Neural progenitor cell (in vitro differentiated cells): ENCODE measurements around the gene SIGLEC9. TPM values are rescaled to one million over a fixed set of nuclear protein-coding genes. Genes with fewer than 3 reads are reported as not detected.

ENCODE experiments used
- DNase-seq: peaks from one replicate; pipeline ENCODE4 v3.0.0-alpha.2; 2016; ENCODE audit warnings: low spot score
- H2AFZ ChIP-seq: fragments of 200-600 bp; sonication (generic); replicated peaks from 2 replicates; pipeline ENCODE4 v1.6.1; 2016; ENCODE audit warnings: antibody characterized with exemption
- H3F3A ChIP-seq: fragments of 200-600 bp; sonication (generic); 2 replicates; pipeline ENCODE4 v1.6.1; 2016; ENCODE audit warnings: antibody characterized with exemption, low read depth
- H3K27ac ChIP-seq: fragments of 200-600 bp; sonication (generic); 2 replicates; pipeline ENCODE4 v1.5.1; 2016; ENCODE audit warnings: mild to moderate bottlenecking
- H3K27me3 ChIP-seq: fragments of 200-600 bp; sonication (generic); 2 replicates; pipeline ENCODE4 v1.6.1; 2016; ENCODE audit warnings: mild to moderate bottlenecking, moderate library complexity
- H3K36me3 ChIP-seq: fragments of 200-600 bp; sonication (generic); 2 replicates; pipeline ENCODE4 v1.5.1; 2016
- H3K4me1 ChIP-seq: fragments of 200-600 bp; sonication (generic); 2 replicates; pipeline ENCODE4 v1.6.1; 2016; ENCODE audit warnings: mixed run types
- H3K4me2 ChIP-seq: fragments of 200-600 bp; sonication (generic); 2 replicates; pipeline ENCODE4 v1.6.1; 2016
- H3K4me3 ChIP-seq: fragments of 200-600 bp; sonication (generic); 2 replicates; pipeline ENCODE4 v1.5.1; 2016
- H3K79me2 ChIP-seq: fragments of 200-600 bp; sonication (generic); 2 replicates; pipeline ENCODE4 v1.6.1; 2016; ENCODE audit warnings: low read depth
- H3K9ac ChIP-seq: fragments of 200-600 bp; sonication (generic); 2 replicates; pipeline ENCODE4 v1.6.1; 2016
- H3K9me3 ChIP-seq: fragments of 200-600 bp; sonication (generic); 2 replicates; pipeline ENCODE4 v1.5.1; 2016; ENCODE audit warnings: low read depth
- H4K20me1 ChIP-seq: fragments of 200-600 bp; sonication (generic); 2 replicates; pipeline ENCODE4 v1.6.1; 2016; ENCODE audit warnings: low read depth
- H3K27ac Mint-ChIP-seq: 3 replicates; pipeline ENCODE4 v1.8.0; 2021; ENCODE audit warnings: mixed read lengths
- H3K27me3 Mint-ChIP-seq: 2 replicates; pipeline ENCODE4 v1.8.0; 2022; ENCODE audit warnings: low read depth, mild to moderate bottlenecking, inconsistent platforms, moderate library complexity, mixed read lengths; ENCODE audit not compliant: insufficient read depth
- H3K36me3 Mint-ChIP-seq: 3 replicates; pipeline ENCODE4 v1.8.0; 2021; ENCODE audit warnings: mixed read lengths
- H3K4me1 Mint-ChIP-seq: 3 replicates; pipeline ENCODE4 v1.8.0; 2021; ENCODE audit warnings: mixed read lengths
- H3K4me3 Mint-ChIP-seq: 3 replicates; pipeline ENCODE4 v1.8.0; 2021; ENCODE audit warnings: mild to moderate bottlenecking, moderate library complexity, mixed read lengths
- H3K9me3 Mint-ChIP-seq: 3 replicates; pipeline ENCODE4 v1.8.0; 2020; ENCODE audit warnings: mixed read lengths
- CTCF ChIP-seq: fragments of 200-600 bp; sonication (generic); IDR thresholded peaks from 2 replicates; pipeline ENCODE4 v1.5.1; 2017; ENCODE audit warnings: antibody characterized with exemption, mild to moderate bottlenecking
- EZH2 ChIP-seq: fragments of 200-600 bp; sonication (generic); IDR thresholded peaks from 2 replicates; pipeline ENCODE4 v1.6.1; 2017; ENCODE audit warnings: antibody characterized with exemption, mild to moderate bottlenecking, moderate library complexity
- EZH2phosphoT487 ChIP-seq: fragments of 200-600 bp; sonication (generic); IDR thresholded peaks from 2 replicates; pipeline ENCODE4 v1.6.1; 2017; ENCODE audit warnings: antibody characterized with exemption
- total RNA-seq: library from RNA; depleted of rRNA; stranded (reverse); fragments of >200 nt; gene quantifications from 2 replicates; pipeline ENCODE4 v1.2.3, GENCODE V29; 2015; ENCODE audit warnings: low replicate concordance

SIGLEC9 gene
- total RNA-seq, 1 donor from 2014 or later = not detected

- Mint-ChIP-seq H3K9me3 (no peaks in the 10 kb centered on the region), H3K36me3 (no peaks in the 10 kb centered on the region), H3K4me1 (peaks cover 20% of the 10 kb centered on the region), H3K27me3 (no peaks in the 10 kb centered on the region), H3K4me3 (no peak overlapping the region), H3K27ac (no peak overlapping the region)
- no peaks in the 10 kb centered on the region for H3K27me3 ChIP-seq
- no peak overlapping the region for H3K27ac ChIP-seq
- no peak overlapping the region for H2AFZ ChIP-seq
- H3K79me2 ChIP-seq = no peaks in the 10 kb centered on the region
- H3K9me3 ChIP-seq = no peaks in the 10 kb centered on the region
- H3K9ac ChIP-seq = no peak overlapping the region
- no peaks in the 10 kb centered on the region for H3F3A ChIP-seq
- no peak for DNase-seq
- TF ChIP-seq EZH2phosphoT487 (no peak), CTCF (no peak), EZH2 (no peak)
- no peak overlapping the region for H3K4me3 ChIP-seq
- no peak overlapping the region for H3K4me2 ChIP-seq
- H4K20me1 ChIP-seq = no peaks in the 10 kb centered on the region
- H3K36me3 ChIP-seq = no peaks in the 10 kb centered on the region
- no peaks in the 10 kb centered on the region for H3K4me1 ChIP-seq
These were observed 32.0 kb downstream of the SIGLEC9 start for GRCh38 chr19:51156710-51157109.

DNA sequence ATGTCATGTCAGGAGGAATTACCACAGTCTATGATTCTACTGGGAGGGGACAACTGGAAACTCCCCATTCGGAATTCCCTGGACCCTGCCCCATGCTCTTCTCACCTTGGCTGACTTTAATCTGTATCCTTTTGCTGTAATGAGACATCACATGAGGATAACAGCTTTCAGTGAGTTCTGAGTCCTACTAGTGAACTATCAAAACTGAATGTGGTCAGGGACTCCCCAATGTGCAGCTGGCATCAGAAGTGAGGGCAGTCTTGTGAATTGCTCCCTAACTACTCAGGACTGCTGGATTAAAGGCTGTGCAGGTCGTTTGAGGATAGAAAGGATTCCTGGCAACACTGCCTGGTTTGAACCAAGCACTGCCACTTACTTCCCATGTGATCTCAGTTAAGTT lies 32.6 kb downstream of the SIGLEC9 start:
- Histone ChIP-seq H4K20me1 (no peaks in the 10 kb centered on the region), H3K79me2 (no peaks in the 10 kb centered on the region), H3K36me3 (no peaks in the 10 kb centered on the region), H3K27me3 (no peaks in the 10 kb centered on the region), H3K4me2 (no peak overlapping the region), H3K27ac (no peak overlapping the region), H3K4me1 (no peaks in the 10 kb centered on the region), H2AFZ (no peak overlapping the region), H3K9me3 (no peaks in the 10 kb centered on the region), H3K4me3 (no peak overlapping the region), H3K9ac (no peak overlapping the region), H3F3A (no peaks in the 10 kb centered on the region)
- H3K27me3 Mint-ChIP-seq = no peaks in the 10 kb centered on the region
- no peaks in the 10 kb centered on the region for H3K36me3 Mint-ChIP-seq
- no peak for TF ChIP-seq EZH2phosphoT487
- TF ChIP-seq EZH2 = no peak
- no peak for TF ChIP-seq CTCF
- no peak overlapping the region for H3K4me3 Mint-ChIP-seq
- peaks cover 20% of the 10 kb centered on the region for H3K4me1 Mint-ChIP-seq
- no peak overlapping the region for H3K27ac Mint-ChIP-seq
- no peak for DNase-seq
- no peaks in the 10 kb centered on the region for H3K9me3 Mint-ChIP-seq

- H3K4me2 ChIP-seq = no peak overlapping the region
These were observed 33.9 kb downstream of the SIGLEC9 start for GRCh38 chr19:51158474-51159129.

More at GRCh38 chr19:51158474-51159129, 33.9 kb downstream of the SIGLEC9 start:
- no peak overlapping the region for H3K27ac Mint-ChIP-seq
- no peaks in the 10 kb centered on the region for H3K79me2 ChIP-seq
- no peaks in the 10 kb centered on the region for H3F3A ChIP-seq
- H3K36me3 ChIP-seq = no peaks in the 10 kb centered on the region
- TF ChIP-seq EZH2phosphoT487 = no peak
- peak; percentile 65 for TF ChIP-seq CTCF
- no peak overlapping the region for H3K27ac ChIP-seq
- no peaks in the 10 kb centered on the region for H3K9me3 ChIP-seq
- no peaks in the 10 kb centered on the region for H3K27me3 ChIP-seq
- H3K4me3 ChIP-seq = no peak overlapping the region
- H3K4me3 Mint-ChIP-seq = peak overlapping the region; percentile 57
- DNase-seq = peak; percentile 69
- no peak overlapping the region for H2AFZ ChIP-seq
- no peaks in the 10 kb centered on the region for H3K36me3 Mint-ChIP-seq
- H3K4me1 ChIP-seq = no peaks in the 10 kb centered on the region
- no peaks in the 10 kb centered on the region for H4K20me1 ChIP-seq
- peaks cover 20% of the 10 kb centered on the region for H3K4me1 Mint-ChIP-seq
- peaks cover 2% of the 10 kb centered on the region for H3K27me3 Mint-ChIP-seq
- no peaks in the 10 kb centered on the region for H3K9me3 Mint-ChIP-seq
- no peak overlapping the region for H3K9ac ChIP-seq
